HG02938 (cell line): ENCODE data around the gene IGSF9B.
A peak's percentile ranks its signal among the peaks of the same experiment; 100 is the strongest.

Experiments
- ATAC-seq: cut with Tn5 transposase; IDR thresholded peaks from one replicate; pipeline ENCODE4 v1.9.1; 2021; ENCODE audit warnings: mild to moderate bottlenecking, moderate library complexity; ENCODE audit not compliant: unreplicated experiment

The IGSF9B gene

GRCh38 chr11:133984828-133985227, 28.1 kb upstream of the IGSF9B start:
- ATAC-seq = no peak

GRCh38 chr11:133983660-133984316, 27.0 kb upstream of the IGSF9B start:
- ATAC-seq = no peak

GRCh38 chr11:133982876-133983275, 26.1 kb upstream of the IGSF9B start:
- no peak for ATAC-seq

- ATAC-seq = no peak
Observed at GRCh38 chr11:133982151-133982550, 25.4 kb upstream of the IGSF9B start.

GRCh38 chr11:133981156-133981555, 24.4 kb upstream of the IGSF9B start:
- ATAC-seq = no peak

GRCh38 chr11:133980665-133981064, 23.9 kb upstream of the IGSF9B start:
- no peak for ATAC-seq

- no peak for ATAC-seq
Observed at GRCh38 chr11:133978794-133979193, 22.0 kb upstream of the IGSF9B start.

- ATAC-seq = peak; percentile 98
Observed at GRCh38 chr11:133977067-133977677, 20.4 kb upstream of the IGSF9B start.

- ATAC-seq = no peak
Observed at GRCh38 chr11:133975488-133975849, 18.7 kb upstream of the IGSF9B start.

- no peak for ATAC-seq
Observed at GRCh38 chr11:133974836-133975487, 18.2 kb upstream of the IGSF9B start.

GRCh38 chr11:133971881-133972280, 15.1 kb upstream of the IGSF9B start:
- ATAC-seq = no peak

GRCh38 chr11:133969112-133969511, 12.3 kb upstream of the IGSF9B start:
- no peak for ATAC-seq

GRCh38 chr11:133968300-133968699, 11.5 kb upstream of the IGSF9B start:
- no peak for ATAC-seq

GRCh38 chr11:133967599-133968238, 11.0 kb upstream of the IGSF9B start:
- ATAC-seq = no peak

GRCh38 chr11:133966921-133967598, 10.3 kb upstream of the IGSF9B start:
- no peak for ATAC-seq

- ATAC-seq = no peak
Observed at GRCh38 chr11:133966172-133966651, 9.4 kb upstream of the IGSF9B start.

GRCh38 chr11:133965031-133965601, 8.3 kb upstream of the IGSF9B start:
- no peak for ATAC-seq

GRCh38 chr11:133964356-133964755, 7.6 kb upstream of the IGSF9B start:
- ATAC-seq = no peak

- no peak for ATAC-seq
Observed at GRCh38 chr11:133961890-133962289, 5.1 kb upstream of the IGSF9B start.

GRCh38 chr11:133957900-133958299, 1.1 kb upstream of the IGSF9B start:
- no peak for ATAC-seq

- ATAC-seq = no peak
Observed at GRCh38 chr11:133955945-133956421, 785 bp downstream of the IGSF9B start.
